Measurements from ENCODE around the gene COPS9. TPM values are rescaled to one million over a fixed set of nuclear protein-coding genes. Genes with fewer than 3 reads are reported as not detected.

Gene COPS9
- total RNA-seq: 100 to 1,000 TPM; 123 to 469 (median 149) TPM
- polyA plus RNA-seq: 100 to 1,000 TPM in 2 of 3 donors, 10 to 100 TPM in 1; 63.7 to 301 (median 262) TPM
- long read RNA-seq, donor 1, transcript COPS9-204 (2 exons, 619 nt): minor isoform, 28 of 150 reads
- long read RNA-seq, donor 1, transcript COPS9-205 (3 exons, 418 nt): major isoform, 112 of 150 reads
- long read RNA-seq, donor 1, partial matches to known transcripts: 8 of 150 reads
- long read RNA-seq, donor 1, other reads (novel, unspliced or antisense): 0 of 150 reads
- long read RNA-seq, donor 2, transcript COPS9-204 (2 exons, 619 nt): minor isoform, 7 of 80 reads
- long read RNA-seq, donor 2, transcript COPS9-205 (3 exons, 418 nt): major isoform, 71 of 80 reads
- long read RNA-seq, donor 2, partial matches to known transcripts: 0 of 80 reads
- long read RNA-seq, donor 2, other reads (novel, unspliced or antisense): 0 of 80 reads
- long read RNA-seq, donor 3, transcript COPS9-205 (3 exons, 418 nt): major isoform, 62 of 82 reads
- long read RNA-seq, donor 3, transcript COPS9-204 (2 exons, 619 nt): minor isoform, 19 of 82 reads
- long read RNA-seq, donor 3, partial matches to known transcripts: 0 of 82 reads
- long read RNA-seq, donor 3, other reads (novel, unspliced or antisense): 0 of 82 reads
- long read RNA-seq, donor 4, transcript COPS9-205 (3 exons, 418 nt): major isoform, 57 of 57 reads
- long read RNA-seq, donor 4, partial matches to known transcripts: 0 of 57 reads
- long read RNA-seq, donor 4, other reads (novel, unspliced or antisense): 0 of 57 reads
- long read RNA-seq, donor 5, transcript COPS9-205 (3 exons, 418 nt): major isoform, 63 of 65 reads
- long read RNA-seq, donor 5, partial matches to known transcripts: 0 of 65 reads
- long read RNA-seq, donor 5, other reads (novel, unspliced or antisense): 2 of 65 reads
- long read RNA-seq, donor 6, transcript COPS9-205 (3 exons, 418 nt): major isoform, 40 of 40 reads
- long read RNA-seq, donor 6, partial matches to known transcripts: 0 of 40 reads
- long read RNA-seq, donor 6, other reads (novel, unspliced or antisense): 0 of 40 reads
- long read RNA-seq, donor 7, transcript COPS9-204 (2 exons, 619 nt): minor isoform, 10 of 88 reads
- long read RNA-seq, donor 7, transcript COPS9-205 (3 exons, 418 nt): major isoform, 78 of 88 reads
- long read RNA-seq, donor 7, partial matches to known transcripts: 0 of 88 reads
- long read RNA-seq, donor 7, other reads (novel, unspliced or antisense): 0 of 88 reads
- long read RNA-seq, donor 8, transcript COPS9-205 (3 exons, 418 nt): major isoform, 95 of 103 reads
- long read RNA-seq, donor 8, transcript COPS9-204 (2 exons, 619 nt): minor isoform, 8 of 103 reads
- long read RNA-seq, donor 8, partial matches to known transcripts: 0 of 103 reads
- long read RNA-seq, donor 8, other reads (novel, unspliced or antisense): 0 of 103 reads
- long read RNA-seq, donor 9, transcript COPS9-204 (2 exons, 619 nt): minor isoform, 14 of 82 reads
- long read RNA-seq, donor 9, transcript COPS9-205 (3 exons, 418 nt): major isoform, 68 of 82 reads
- long read RNA-seq, donor 9, partial matches to known transcripts: 0 of 82 reads
- long read RNA-seq, donor 9, other reads (novel, unspliced or antisense): 0 of 82 reads
- long read RNA-seq, donor 10, transcript COPS9-205 (3 exons, 418 nt): major isoform, 33 of 36 reads
- long read RNA-seq, donor 10, partial matches to known transcripts: 0 of 36 reads
- long read RNA-seq, donor 10, other reads (novel, unspliced or antisense): 0 of 36 reads

DNA sequence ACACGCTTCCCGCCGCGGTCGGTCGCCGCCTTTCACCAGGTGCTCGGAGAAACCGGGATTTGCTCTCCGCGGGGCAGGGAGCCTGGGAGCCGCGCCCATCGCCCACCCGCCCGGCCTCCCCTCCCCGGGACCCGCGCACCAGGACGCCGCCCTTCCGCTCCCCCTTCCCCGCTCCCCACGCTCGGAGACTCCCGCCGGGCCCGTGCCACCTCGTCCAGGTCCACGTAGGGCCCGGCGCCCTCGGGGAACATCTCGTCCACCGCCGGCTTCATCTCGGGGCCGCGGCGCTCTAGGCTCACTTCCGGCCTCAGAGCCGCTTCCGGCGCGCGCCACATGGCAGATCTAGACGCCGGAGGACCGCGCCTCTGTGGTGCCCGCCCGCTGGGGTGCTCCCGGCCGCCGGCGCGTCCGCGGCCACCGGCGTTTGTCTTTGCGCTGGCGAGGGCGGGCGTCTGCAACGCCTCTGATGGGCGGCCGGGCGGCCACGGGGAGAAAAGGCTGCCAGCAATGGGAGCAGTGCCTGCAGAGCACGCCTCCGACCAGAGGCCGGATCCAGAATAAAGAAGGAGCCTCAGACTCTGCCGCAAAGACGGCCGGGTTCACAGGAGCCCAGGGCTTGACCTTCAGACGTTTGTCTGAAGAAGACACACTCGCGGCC lies at the start of gene COPS9:
TSS of gene COPS9 (minus strand) at position 293 of the 658 bp plus-strand sequence. CDS start at position 272, 21 bp downstream.
- peaks cover 6 to 11% of the 10 kb centered on the region in 2 donors for H3K4me1 ChIP-seq (replicated peaks in 1 of 2)
- peak within 1 kb of the TSS; percentile 62 to 100 (median 88) for H3K4me3 ChIP-seq
- peak within 1 kb of the TSS in 1 of 5 donors; percentile 82 for H3K27ac ChIP-seq
- H3K9me3 ChIP-seq (replicated peaks in 1 of 3): no peaks in the 10 kb centered on the region
- H3K27me3 ChIP-seq: no peaks in the 10 kb centered on the region
- TF ChIP-seq, protein P1, sequence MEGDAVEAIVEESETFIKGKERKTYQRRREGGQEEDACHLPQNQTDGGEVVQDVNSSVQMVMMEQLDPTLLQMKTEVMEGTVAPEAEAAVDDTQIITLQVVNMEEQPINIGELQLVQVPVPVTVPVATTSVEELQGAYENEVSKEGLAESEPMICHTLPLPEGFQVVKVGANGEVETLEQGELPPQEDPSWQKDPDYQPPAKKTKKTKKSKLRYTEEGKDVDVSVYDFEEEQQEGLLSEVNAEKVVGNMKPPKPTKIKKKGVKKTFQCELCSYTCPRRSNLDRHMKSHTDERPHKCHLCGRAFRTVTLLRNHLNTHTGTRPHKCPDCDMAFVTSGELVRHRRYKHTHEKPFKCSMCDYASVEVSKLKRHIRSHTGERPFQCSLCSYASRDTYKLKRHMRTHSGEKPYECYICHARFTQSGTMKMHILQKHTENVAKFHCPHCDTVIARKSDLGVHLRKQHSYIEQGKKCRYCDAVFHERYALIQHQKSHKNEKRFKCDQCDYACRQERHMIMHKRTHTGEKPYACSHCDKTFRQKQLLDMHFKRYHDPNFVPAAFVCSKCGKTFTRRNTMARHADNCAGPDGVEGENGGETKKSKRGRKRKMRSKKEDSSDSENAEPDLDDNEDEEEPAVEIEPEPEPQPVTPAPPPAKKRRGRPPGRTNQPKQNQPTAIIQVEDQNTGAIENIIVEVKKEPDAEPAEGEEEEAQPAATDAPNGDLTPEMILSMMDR (IDR thresholded peaks at IDR 0.05): no peak
- peak; percentile 35 to 52 for TF ChIP-seq POLR2A (IDR thresholded peaks at IDR 0.05)
- H3K36me3 ChIP-seq (replicated peaks in 1 of 2): peaks cover 0 to 27% of the 10 kb centered on the region in 2 donors
- intact Hi-C loops (cut with DNase I): no loop called here
- WGBS, 4 donors: 0 to 1% (median 0%) methylated on average over 4 to 79 of the region's 79 CpGs
- DNase-seq: peak; percentile 82 to 91 (median 85)

DNA sequence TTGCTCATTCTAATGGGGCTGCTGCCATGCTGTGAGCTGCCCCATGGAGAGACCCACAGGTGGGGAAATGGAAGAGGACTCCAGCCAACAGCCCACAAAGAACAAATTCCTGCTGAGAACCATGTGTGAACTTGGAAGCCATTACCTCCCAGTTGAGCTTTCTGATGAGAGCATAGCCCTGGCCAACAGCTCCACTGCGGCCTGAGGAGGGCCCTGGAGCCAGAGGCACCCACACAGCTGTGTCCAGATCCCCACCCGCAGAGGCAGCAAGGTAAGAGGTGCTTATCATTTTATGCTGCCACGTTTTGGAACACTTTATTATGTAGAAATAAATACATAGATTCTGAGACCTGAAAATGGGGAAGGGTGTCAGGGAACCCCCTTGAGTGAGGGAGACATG lies 48.6 kb upstream of the COPS9 start:
- 68 to 77% (median 70%) methylated on average over 3 of the region's 3 CpGs for whole genome bisulfite sequencing, 4 donors
- no peak for TF ChIP-seq POLR2A (IDR thresholded peaks at IDR 0.05)
- TF ChIP-seq, protein P1 (IDR thresholded peaks at IDR 0.05): no peak
- no peaks in the 10 kb centered on the region for H3K4me1 ChIP-seq (replicated peaks in 1 of 2)
- no peaks in the 10 kb centered on the region for H3K9me3 ChIP-seq (replicated peaks in 1 of 3)
- no peak overlapping the region for H3K27ac ChIP-seq
- DNase-seq: no peak
- no peaks in the 10 kb centered on the region for H3K27me3 ChIP-seq
- H3K36me3 ChIP-seq (replicated peaks in 1 of 2): no peaks in the 10 kb centered on the region
- intact Hi-C loops (cut with DNase I): no loop called here
- H3K4me3 ChIP-seq: no peak overlapping the region

DNA sequence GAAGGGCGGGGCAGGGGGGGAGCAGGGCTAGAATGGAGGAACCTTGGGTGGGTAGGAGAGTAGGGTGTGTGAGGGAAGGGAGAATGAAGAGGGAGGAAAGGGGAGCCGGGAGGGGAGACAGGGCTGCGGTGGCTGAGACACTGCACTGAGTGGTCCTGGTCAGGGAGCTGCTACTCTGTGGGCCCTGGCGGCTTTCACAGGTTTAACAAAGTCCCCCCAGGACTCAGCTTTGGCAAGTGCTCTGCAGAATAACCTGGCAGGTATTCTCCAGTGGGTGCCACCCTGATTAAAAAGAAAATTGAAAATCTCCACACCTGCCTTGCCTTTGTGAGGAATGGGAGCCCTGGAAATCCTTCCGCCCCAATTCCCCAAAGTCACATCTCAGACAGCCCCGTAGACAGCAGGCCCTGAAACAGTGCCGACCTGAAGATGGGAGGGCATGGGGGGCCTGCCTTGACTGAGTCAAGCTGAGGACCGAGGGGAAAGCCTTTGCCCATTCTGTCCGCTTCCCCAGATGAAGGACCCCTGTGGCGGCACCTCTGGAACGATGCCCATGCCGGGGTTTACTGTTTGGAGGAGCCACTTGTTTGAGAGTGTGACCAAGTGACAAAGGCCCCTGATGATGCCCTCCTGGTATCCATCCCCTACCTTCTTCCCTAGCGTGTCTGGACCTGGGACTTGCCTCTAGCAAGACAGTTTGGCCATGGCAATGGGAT lies 47.9 kb upstream of the COPS9 start:
- DNase-seq: no peak

More for the DNA sequence above, 47.9 kb upstream of the COPS9 start:
- H3K9me3 ChIP-seq (replicated peaks in 1 of 3): no peaks in the 10 kb centered on the region
- H3K27ac ChIP-seq: no peak overlapping the region
- TF ChIP-seq, protein P1 (IDR thresholded peaks at IDR 0.05): no peak
- TF ChIP-seq POLR2A (IDR thresholded peaks at IDR 0.05): no peak
- no peaks in the 10 kb centered on the region for H3K27me3 ChIP-seq
- WGBS, 4 donors: 82 to 88% (median 85%) methylated on average over 9 to 13 of the region's 13 CpGs
- intact Hi-C loops (cut with DNase I): no loop called here
- no peaks in the 10 kb centered on the region for H3K36me3 ChIP-seq (replicated peaks in 1 of 2)
- H3K4me3 ChIP-seq: no peak overlapping the region
- no peaks in the 10 kb centered on the region for H3K4me1 ChIP-seq (replicated peaks in 1 of 2)
